Hippocampal formation (tissue), 2 donors: Measurements from ENCODE around the gene BCAS1.

Source experiments
- DNase-seq, 2 donors: peaks; one replicate each; lab custom pipeline; 2025; lab: John Stamatoyannopoulos, UW

BCAS1 gene

DNA sequence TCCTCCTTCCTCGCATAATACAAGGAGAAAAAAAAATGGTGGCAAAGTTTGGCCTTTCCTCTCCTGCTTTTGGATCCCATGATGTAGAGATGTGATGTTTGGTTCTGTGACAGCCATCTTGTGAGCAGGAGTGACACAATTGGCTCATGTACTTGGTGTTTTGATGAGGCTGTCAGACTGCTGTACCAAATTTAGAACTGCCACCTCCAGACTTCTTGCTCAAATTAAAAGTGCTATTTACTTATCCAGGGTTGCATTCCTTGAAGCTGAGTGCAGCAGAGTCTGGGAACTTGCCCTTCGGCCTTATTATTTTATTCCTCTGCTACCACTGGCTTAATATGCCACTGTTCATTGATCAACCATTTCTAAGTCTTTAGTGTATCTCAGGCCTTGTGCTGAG is 21.9 kb downstream of the BCAS1 start:
- no peak for DNase-seq

DNA sequence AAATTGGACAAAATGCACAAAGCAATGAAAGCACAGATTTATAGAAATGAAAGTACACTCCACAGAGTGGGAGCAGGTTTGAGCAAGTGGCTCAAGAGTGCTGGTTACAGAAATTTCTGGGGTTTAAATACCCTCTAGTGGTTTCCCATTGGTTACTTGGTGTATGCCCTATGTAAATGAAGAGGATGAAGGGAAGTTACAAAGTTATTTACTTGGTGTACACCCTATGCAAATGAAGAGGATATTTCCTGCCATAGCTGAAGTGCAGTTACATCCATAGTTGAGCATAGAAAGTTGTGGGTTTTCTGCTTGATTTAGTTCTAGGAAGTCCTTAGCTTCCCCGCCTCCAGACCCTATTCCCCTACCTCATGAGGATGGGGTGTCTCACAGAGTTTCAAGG is 22.7 kb downstream of the BCAS1 start:
- no peak for DNase-seq

DNA sequence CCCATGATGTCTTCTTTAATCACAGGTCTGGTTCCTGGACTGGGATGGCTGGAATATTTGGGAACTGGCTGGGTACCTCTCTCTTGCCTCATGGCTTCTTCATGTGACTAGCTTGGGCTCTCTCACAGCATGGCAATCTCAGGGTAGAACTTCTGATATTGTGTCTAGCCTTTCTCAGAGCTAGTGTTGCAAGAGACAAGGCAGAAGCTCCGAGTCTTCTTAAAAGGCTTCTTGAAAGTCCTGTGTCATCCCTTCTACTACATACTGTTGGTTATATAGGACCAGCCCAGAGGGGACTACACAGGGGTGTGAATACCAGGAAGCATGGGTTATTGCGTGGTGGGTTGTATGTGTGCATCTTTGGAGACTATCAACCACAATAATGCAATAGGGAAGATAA is 23.3 kb downstream of the BCAS1 start:
- no peak for DNase-seq

DNA sequence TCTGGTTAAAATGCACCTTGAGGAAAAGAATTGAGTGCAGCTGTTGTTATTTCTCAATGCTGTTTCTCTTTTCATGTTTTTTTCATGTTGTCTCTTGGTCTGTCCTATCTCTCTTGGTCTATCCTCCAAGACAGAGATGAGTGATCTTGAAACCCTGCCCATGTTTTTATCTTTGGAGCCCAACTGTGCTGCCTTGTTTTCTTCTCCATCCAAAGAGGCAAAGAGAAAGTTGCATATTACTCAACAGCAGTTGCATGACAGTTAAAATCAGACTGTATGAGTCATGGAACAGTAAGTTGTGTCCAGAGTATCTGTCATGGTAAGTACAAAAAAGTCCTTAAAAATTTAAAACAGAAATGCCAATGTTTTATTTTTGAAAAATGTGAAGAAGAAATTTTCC is 26.2 kb downstream of the BCAS1 start:
- DNase-seq, result no peak

DNA sequence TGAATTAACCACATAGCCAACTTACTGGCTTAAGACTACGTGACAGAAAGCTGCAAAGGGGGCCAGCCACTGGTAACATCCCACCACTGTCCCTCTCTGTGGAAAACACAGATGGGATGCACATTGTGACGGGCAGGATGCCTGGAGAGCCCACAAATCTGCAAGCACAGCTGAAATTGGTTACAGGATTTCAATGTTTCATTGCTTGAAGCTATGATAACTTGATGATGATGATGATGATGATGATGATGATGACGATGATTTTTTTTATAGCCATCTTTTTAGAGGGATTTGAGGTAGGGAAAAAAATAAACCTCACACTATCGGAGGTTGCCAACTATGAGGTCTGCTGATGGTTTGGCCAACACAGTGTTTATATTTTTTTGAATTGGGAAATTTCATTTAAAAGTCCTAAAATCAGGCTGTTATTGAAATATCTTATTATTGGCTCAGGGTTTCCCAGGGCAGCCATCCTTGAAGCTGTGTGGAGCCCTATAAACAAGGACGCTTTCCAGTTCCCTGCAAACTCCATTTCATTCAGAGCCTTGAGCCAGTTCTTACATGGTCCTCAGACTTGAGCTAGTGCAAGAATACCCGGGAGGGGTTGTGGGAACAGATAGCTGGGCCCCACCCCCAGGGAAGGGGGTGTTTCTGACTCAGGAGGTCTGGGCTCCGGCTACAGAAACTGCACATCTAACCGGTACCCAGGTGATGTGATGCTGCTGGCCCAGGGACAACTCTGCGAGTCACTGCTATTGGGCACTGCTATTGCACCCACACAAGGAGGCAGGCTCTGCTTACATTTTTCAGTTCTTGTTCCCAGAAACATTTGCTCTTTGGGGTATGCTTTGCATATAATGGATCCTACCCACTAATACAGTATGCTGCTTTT is 27.1 kb downstream of the BCAS1 start:
- no peak for DNase-seq

DNA sequence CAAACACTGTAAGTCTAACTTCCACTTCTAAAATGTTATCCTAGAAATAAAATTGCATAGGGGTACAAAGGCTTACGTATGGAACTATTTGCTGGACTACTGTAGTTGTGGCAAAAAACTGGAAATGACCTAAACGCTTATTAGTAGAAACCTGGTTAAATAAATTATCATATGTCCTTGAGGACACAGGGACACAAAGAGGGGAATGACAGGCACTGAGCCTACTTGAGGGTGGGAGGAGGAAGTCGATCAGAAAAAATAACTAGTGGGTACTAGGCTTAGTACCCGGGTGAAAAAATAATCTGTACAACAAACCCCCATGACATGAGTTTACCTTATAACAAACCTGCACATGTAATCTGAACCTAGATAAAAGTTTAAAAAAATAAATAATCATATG is 28.4 kb downstream of the BCAS1 start:
- DNase-seq, result no peak

DNA sequence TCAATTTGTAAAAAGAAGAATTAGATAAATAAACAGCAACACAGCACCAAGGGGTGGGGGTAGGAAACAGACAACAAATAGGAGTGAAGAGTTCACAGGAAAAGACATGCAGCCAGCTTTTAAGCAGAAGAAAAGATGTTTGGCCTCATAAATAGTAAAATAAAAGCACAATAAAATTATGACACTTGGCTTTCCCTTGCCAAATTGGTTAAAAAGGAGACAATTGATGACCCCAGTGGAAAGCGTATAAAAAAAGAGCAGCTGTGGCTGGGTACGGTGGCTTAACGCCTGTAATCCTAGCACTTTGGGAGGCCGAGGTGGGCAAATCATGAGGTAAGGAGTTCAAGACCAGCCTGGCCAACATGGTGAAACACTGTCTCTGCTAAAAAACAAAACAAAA is 29.1 kb downstream of the BCAS1 start:
- no peak for DNase-seq

DNA sequence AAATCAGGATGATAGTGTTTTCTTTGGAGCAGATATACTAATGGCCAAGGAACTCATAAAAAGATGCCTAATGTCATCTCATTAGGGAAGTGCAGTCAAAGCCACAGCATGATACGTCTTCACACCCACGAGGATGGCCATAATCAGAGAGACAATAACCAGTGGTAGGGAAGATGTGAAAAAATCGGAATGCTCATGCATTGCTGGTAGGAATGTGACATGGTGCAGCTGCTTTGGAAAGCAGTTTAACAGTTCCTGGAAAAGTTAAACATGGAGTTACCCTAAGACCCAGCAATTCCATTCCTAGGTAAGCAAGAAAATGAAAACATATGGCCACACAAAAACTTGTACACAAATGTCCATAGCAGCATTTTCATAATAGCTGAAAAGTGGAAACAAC is 29.9 kb downstream of the BCAS1 start:
- no peak for DNase-seq

DNA sequence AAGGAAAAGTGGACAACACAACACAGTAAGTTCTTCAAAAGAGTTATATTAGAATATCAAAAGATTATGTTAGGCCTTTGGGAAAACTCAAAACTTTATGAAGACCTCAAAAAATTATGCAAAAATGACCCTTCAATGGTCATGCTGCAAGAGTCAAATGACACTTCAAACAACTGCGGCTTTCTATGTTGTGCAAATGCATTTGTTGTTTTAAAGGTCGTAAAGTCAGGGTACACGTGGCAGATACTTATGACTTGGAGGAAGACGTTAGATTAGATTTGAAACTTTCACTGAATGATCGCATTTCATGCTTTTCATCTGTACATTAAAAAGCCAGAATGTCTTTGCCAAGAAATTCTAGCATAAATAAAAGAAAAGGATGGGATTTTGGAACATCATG is 31.4 kb downstream of the BCAS1 start:
- DNase-seq, result no peak

DNA sequence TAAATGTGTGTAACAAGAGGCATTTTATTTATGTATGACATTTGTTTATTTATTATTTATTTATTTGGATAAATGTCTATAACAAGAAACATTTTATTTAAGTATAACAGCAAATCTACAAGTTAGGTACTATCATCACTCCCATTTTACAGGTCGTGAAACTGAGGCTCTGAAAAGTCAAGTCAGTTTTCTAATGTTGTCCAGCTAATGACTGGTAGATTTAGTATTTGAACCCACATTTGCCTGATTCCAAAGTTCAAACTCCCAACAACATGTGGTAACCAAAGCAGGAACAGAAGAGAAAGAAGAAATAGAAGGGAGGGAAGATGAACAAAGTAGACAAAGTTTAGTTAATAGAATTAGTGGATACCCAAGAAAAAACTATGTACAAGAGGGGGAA is 32.9 kb downstream of the BCAS1 start:
- DNase-seq, result no peak

DNA sequence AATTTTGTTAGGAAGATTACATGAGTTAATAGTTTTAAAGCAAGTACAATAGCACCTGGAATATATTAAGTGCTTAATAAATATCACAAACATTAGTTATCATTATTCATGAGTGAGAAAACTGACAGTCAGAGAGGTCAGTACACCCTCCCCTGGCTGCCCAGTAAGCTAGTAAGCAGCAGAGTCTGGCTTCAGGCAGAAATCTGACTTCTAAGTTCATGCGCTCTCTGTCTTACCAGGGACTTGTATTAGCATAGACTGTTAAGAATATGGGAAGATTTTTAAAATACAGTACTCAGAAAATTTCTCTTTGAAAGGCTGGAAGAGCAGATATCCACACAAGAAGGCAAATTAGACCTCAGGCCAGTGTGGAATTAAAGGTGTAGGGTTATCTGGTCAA is 40.8 kb downstream of the BCAS1 start:
- no peak for DNase-seq

DNA sequence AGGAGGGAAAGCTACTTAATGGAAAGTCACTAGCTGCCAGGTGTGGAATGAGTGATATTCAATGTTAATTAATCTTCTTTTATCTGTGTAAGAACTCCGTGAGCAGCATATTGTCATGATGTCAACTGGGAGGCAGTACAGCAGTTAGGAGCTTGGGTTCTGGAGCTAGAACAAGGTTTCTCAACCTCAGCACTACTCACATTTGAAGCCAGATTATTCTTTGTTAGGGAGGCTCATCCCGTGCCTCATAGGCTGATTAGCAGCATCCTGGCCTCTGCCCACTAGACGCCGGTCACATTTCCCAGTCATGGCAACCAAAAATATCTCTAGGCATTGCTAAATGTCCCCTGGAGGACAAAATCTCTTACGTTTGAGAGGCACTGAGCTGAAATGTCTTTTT is 41.2 kb downstream of the BCAS1 start:
- DNase-seq, result no peak

DNA sequence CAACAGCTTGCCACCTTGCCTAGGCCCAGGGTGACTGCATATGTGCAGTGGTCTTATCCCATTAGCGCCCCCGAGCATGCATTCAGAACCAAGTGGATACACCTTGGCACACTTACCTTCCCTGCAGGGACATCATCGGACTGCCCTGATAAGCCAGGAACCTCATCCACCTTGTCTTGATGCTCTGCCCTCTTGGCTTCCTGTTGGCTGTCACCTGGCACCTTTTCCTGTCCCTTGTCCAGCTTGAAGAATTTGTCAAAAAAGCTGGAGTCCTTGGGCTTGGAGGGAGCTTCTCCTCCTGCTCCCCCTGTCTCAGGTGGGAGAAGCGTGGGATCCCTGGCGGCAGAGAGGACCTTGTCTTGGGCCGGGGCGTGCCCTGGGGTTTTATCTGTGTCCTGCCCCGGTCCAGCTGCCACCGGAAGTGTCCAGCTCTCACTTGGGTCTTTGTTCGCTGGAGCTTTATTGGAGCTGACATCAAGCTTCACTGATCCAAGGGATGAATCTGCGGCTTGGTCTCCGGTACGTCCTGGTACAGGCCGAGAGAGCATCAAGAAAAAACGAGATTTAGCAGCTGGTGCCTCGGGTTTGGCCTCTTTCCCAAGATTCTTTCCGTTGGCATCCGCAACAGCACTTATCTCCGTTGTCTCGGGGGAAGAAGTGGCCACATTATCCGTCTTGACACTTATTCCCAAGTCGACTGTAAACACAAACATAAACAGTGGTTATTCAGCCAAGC is 42.0 kb downstream of the BCAS1 start:
- peak; percentile 72 to 79 for DNase-seq

DNA sequence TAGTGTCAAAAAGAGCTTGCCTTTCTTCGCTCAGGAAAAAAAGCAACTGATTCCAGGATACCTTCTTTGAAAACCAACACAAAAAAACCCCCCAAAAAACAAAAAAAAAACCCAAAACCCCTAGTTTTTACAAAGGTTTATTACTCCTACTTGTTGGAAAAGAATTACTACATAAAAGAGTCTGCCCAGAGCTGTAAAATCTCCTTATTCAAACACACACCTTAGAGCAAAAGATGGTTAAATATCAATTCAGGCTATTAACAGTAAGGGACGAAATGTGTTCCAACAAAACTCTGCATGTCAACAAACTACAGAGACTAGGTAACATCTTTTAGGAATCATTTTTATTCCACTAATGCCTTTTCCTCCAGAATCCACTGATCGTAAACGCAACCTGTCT is 42.7 kb downstream of the BCAS1 start:
- no peak for DNase-seq

DNA sequence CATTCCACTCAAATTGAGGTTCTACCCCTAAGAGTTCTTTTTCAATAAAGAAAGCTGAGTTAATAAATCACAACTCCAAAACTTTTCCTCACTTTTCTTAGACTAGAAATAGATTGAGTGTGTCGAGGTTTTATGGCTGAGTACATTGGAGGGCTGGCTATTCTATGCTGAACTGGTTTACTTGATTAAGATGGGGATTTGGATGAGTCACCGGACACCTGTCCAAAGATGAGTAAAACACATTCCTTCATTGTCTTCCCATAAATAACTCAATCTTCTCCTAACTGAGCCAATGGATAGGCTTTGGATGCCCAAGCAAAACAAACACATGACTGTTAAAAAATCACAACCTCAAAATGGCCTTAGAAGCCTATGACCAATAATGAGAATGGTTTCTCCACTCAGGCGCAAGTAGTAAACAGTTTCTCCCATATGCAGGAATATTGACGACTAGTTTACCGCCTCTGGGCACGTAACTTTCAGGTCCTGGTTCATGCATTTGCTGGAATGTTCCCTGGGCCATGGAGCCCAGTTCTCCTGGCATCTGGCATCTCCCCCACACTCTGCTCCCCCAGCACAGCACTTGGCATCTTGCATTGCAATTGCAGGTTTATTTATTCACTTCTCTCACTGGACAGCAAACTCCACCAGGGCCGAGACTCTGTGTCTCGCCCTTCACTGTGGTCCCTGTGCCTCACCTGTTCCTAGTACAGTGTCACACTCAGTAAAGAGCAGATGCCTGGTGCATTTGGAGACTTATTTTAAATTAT is 43.9 kb downstream of the BCAS1 start:
- no peak for DNase-seq

DNA sequence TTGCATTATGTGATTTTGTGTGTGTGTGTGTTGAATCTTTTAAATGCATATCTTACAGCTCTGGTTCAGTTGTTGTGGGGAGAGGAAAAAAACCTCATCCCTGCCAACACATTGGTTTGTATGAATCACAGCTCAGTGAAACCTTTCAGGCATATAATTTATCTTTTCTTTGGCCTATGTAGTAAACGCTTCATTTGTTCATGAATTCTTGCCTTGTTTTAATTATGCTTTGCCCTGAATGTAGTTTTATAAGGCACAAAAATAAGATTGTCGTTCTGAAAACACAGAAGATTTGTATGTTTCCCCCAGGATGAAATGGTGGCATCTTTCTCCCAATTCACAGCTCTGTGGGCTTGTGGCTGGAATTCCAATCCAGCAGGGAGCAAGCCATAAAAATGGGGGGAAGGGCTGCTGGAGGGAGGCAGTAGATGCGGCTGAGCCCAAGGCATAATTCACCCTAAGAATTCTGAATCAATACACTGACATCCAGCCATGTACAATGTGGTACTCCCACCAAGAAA is 45.1 kb downstream of the BCAS1 start:
- DNase-seq, result no peak

DNA sequence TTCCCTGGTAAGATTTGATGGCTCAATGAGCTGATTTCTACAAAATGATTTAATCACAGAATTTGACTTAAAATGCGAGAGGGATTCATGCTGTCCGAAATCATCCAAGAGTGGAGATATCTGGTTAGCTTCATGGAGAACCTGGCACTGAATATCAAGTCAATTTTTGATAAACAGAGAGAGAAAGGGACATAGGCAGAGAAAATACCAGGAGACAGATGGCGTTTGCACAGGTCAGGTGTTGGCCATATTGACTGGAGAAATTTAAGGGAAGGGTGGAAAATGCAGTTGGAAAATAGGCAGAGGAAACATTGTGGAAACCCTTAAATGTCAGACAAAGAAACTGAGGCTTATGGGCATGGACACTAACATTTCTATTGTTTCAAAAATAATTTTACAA is 47.0 kb downstream of the BCAS1 start:
- no peak for DNase-seq

DNA sequence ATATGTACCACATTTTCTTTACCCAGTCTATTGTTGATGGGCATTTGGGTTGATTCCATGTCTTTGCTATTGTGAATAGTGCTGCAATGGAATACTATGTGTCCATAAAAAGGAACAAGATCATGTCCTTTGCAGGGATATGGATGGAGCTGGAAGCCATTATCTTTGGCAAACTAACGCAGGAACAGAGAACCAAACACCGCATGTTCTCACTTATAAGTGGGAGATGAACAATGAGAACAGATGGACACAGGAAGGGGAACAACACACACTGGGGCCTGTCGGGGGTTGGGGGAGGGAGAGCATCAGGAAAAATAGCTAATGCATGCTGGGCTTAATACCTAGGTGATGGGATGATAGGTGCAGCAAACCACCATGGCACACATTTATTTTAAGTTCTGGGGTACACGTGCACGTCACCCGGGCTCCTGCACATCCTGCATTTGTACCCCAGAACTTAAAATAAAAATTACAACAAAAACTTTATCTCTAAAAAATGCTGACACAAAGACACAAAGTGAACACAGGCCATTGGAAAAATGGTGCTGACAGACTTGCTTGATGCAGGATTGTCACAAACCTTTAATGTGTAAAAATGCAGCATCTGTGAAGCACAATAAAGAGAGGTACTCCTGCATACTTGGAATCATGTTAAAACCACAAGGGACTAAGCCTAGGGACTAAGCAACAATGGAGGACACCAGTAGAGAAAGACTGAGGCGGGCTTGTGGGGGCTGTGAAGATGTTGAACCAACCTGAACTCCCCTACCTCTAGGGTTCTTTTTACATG is 48.8 kb downstream of the BCAS1 start:
- DNase-seq, result no peak

DNA sequence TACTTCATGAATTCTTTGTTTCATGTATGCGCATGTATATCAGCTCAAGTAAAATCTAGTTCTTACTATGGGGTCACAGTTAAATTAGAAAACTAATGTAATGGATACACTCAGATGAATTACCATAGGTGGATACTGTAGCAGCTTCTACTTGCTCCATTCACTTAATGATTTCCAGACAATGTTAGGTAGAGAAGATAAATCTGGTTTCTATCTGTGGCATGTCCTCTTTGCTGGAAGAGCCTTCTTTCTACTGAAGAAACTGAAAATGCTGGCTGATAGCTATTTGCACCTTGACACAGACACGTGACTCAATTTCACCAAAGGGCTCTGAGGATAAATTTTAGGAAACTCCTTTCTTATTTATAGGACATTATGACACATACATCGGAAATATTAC is 49.5 kb downstream of the BCAS1 start:
- DNase-seq, result no peak

DNA sequence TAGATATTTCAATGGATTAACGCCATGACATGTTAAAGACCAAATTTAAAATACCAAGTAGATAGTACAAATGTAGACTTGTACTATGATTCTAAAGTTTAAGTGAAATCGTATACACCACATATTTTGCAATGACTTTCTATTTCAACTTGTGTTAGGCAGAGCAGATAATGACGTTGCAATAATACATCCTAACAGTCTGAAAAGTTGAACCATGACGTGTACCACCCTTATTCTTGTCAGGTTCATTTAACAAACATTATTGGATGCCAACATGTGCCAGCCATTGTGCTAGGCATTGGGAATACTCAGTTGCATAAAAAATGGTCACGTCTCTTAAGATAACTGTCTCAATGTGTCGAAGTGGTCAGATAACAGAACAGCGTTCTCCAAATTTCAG is 50.0 kb downstream of the BCAS1 start:
- no peak for DNase-seq

DNA sequence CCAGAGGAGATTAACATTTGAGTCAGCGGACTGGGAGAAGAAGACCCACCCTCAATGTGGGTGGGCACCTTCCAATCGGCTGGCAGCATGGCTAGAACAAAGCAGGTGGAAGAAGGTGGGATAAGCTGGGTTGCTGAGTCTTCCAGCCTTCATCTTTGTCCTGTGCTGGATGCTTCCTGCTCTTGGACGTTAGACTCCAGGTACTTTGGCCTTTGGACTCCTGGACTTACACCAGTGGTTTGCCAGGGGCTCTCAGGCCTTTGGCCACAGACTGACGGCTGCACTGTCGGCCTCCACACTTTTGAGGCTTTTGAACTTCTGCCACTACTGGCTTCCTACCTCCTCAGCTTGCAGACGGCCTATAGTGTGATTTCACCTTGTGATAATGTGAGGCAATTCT is 50.8 kb downstream of the BCAS1 start:
- no peak for DNase-seq

DNA sequence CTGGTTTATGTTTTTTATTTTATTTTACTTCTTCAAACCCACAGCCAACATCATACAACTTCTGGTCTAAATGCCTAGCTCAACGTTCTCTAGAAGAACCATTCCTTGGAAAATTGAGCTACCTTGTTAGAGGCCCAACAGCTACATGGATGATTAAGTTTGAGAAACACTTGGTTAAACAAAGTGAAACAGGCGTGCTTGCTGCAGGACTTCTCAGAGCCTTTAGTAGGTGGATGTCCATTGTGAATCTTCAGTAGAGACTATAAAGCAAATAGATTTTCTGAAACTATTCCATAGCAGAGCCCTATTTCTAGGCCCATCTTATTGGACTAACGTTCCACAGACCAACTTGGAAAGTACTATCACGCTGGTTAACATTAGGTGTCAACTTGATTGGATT is 51.3 kb downstream of the BCAS1 start:
- no peak for DNase-seq
